Posterior vena cava (tissue), 2 donors: ENCODE data around the gene SMIM43. TPM values are rescaled to one million over a fixed set of nuclear protein-coding genes. Genes with fewer than 3 reads are reported as not detected.
"Not testable (repeated sequence)": the region's sequence is repeated elsewhere in the genome, so short reads cannot be mapped to it uniquely, and the experiment has no call there.

ENCODE experiments used
- DNase-seq: peaks from one replicate; pipeline ENCODE4 v3.0.0-alpha.2; 2020; ENCODE audit warnings: low spot score
- intact Hi-C, 2 donors: fragments of 100-400 bp; cut with DNase I; formaldehyde crosslinking; loops; one replicate each; pipeline versions ENCODE4 v1.14.1 to v1.14.2; 2022 to 2023
- total RNA-seq, 2 donors: library from RNA; stranded (reverse); fragmentation: NEBNext Ultra II Directional; extraction: Animal tissue kit (Norgen Biotek cat#: 25700); gene quantifications; one replicate each; pipeline ENCODE4 v1.2.1, GENCODE V29; 2021
- donor health status: DM: yes; HTN: yes; CAD: no.
- donor health status: DM: yes; HTN: yes; CAD: no.

SMIM43 gene
- total RNA-seq, 2 donors from 2014 or later, result not detected

- intact Hi-C loops, result loop anchor here (5.0 to 10.0 kb wide), 2 partner anchors 365 to 367 kb away; no protein-coding TSS in a partner anchor
- no peak for DNase-seq
These were observed 25.4 kb downstream of the SMIM43 start for GRCh38 chr4:121739575-121739974.

- DNase-seq, result no peak
- intact Hi-C loops, result loop anchor here (5.0 to 10.0 kb wide), 2 partner anchors 364 to 367 kb away; no protein-coding TSS in a partner anchor
These were observed 26.0 kb downstream of the SMIM43 start for GRCh38 chr4:121738780-121739535.

DNA sequence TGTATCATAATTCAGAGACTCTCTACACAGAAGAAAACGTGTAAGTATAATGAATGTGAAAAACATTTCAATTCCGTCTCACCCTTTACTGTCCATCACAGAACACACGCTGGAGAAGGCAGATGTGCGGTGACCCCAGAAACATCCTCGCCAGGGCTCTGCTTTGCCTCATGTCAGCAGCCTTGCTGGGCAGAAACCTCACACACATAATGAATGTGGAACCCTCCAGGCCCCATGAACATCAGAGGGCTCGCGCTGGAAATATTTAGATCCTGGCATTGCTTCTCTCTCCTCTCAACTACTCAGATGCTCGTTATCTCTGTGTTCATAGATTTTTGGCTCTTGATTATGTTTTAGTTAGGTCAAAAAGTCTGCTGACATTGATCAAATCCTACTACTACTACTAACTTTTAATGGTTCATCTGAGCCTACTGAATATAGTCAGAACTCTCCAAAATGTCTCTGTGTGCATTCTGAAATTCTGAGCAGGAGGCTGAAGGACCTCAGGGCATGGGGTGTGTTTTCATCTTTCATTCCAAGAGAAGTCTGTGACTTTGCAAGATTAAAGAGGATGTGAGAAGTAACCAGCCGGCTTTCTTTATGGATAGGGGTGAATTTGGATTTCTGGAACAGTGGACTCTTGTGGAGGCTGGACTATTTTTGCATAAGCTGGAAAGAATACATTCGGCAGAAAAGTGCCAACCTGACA lies 27.0 kb downstream of the SMIM43 start:
- intact Hi-C loops, result loop anchor here (5.0 to 10.0 kb wide), 2 partner anchors 363 to 366 kb away; no protein-coding TSS in a partner anchor
- DNase-seq, result no peak

- no peak for DNase-seq
- intact Hi-C loops, result loop anchor here (5.0 to 10.0 kb wide), 2 partner anchors 362 to 365 kb away; no protein-coding TSS in a partner anchor
These were observed 28.1 kb downstream of the SMIM43 start for GRCh38 chr4:121736735-121737351.

GRCh38 chr4:121734571-121734970 lies 30.4 kb downstream of the SMIM43 start:
- intact Hi-C loops, result loop anchor here in 1 of 2 donors (10.0 kb wide), 1 partner anchor 360 kb away; no protein-coding TSS in a partner anchor
- no peak for DNase-seq

DNA sequence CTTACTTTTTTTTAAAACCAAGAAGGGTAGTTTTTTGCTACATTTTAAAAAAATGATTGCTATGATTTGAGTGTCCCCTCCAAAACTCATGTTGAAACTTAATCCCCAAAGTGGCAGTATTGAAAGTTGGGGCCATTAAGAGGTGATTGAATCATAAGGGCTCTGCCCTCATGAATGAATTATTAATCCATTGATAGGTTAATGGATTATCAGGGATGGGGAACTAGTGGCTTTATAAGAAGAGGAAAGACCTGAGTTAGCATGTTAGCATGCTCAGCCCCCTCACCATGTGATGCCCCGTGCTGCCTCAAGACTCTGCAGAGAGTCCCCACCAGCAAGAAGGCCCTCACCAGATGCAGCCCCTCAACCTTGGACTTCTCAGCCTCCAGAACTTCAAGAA lies 31.0 kb downstream of the SMIM43 start:
- no peak for DNase-seq
- intact Hi-C loops, result loop anchor here in 1 of 2 donors (10.0 kb wide), 1 partner anchor 359 kb away; no protein-coding TSS in a partner anchor

GRCh38 chr4:121729753-121730152 lies 35.2 kb downstream of the SMIM43 start:
- intact Hi-C loops, result loop anchor here in 1 of 2 donors (10.0 kb wide), 1 partner anchor 355 kb away; no protein-coding TSS in a partner anchor

GRCh38 chr4:121728798-121729226 lies 36.2 kb downstream of the SMIM43 start:
- DNase-seq, result no peak
- intact Hi-C loops, result no loop called here

More at GRCh38 chr4:121729753-121730152, 35.2 kb downstream of the SMIM43 start:
- DNase-seq, result not testable (repeated sequence)

DNA sequence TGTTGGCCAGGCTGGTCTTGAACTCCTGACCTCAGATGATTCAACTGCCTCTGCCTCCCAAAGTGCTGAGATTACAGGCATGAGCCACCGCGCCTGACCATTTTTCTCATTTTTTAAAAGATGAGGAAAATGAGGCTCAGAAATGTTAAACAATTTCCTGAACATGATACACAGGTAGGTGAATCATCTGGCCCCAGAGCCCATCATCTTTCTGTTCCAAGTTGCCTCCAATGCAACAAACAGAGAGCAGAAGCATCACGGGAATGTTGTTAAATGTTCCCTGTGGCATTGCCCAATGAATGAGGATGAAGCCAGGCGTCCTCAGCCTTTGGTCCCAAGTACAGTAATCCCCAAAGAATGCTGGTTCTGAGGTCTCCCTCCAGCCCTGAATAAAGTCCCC lies 36.9 kb downstream of the SMIM43 start:
- DNase-seq, result no peak
- intact Hi-C loops, result no loop called here

DNA sequence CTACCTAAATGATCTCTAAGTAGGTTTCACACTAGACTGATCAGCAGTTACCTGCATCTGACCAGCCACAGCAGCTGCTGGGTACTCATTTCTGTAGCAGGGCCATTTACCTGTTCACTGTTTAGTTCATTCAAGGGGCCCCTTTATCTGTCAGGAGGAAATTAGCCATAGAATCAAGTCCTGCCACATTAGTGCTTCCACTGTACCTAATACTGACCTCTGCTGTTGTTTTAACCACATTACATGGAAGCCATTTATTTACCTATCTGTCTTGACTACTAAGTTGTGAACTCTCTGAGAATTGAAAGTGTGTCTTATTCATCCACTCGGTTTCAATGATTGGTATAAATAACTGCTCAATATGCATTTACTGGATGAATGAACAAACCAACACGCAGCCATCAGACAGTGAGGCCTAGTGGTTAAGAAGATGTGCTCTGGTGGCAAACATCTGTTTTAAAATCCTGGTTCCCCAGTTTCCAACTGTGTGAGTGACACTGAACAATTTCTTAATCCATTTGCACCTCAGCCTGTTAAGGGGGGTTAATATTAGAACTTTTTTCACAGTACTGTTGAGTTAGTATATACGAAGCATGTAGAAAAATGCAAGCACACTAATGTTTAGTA lies 38.2 kb downstream of the SMIM43 start:
- no peak for DNase-seq
- intact Hi-C loops, result no loop called here

DNA sequence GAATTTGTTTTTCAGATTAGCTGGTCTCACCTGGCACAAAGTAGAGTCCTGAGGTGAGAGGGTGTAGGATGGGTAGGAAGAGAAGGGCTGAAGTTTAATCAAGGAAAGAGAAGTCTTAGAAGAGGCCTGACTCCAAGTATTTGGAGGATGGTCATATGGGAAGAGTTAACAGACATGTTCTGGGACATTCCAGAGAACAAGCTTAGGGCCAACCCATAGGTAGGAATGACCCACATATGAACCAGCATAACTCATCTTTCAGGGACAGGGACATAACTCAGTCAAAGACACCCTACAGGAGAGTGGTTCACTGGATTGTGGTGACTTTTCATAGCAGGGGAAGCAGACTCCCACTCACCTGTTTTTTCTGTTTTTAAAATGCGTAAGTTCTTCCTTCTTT lies 40.3 kb downstream of the SMIM43 start:
- DNase-seq, result no peak
- intact Hi-C loops, result no loop called here

DNA sequence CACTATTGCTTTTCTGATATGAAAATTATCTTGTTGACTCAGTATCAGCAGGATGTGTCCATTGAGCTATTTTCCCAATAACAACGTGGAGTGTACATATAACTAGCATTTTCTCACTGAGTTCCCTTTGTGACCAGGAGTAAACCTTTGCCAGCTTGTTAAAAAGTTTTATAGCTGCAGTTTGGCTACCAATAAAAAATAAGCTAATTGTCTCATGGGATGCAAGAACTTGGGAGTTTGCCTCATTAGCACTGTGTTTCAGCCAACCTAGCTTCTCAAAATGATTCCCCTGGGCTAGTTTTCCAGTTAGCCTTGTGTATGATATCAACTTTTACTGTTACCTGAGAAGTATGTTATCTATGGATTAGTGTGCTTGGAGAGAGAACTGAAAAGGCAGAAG lies 43.3 kb downstream of the SMIM43 start:
- DNase-seq, result no peak
- intact Hi-C loops, result no loop called here

GRCh38 chr4:121720109-121720508 lies 44.9 kb downstream of the SMIM43 start:
- DNase-seq, result no peak
- intact Hi-C loops, result no loop called here

GRCh38 chr4:121717680-121718237 lies 47.2 kb downstream of the SMIM43 start:
- no peak for DNase-seq
- intact Hi-C loops, result no loop called here

DNA sequence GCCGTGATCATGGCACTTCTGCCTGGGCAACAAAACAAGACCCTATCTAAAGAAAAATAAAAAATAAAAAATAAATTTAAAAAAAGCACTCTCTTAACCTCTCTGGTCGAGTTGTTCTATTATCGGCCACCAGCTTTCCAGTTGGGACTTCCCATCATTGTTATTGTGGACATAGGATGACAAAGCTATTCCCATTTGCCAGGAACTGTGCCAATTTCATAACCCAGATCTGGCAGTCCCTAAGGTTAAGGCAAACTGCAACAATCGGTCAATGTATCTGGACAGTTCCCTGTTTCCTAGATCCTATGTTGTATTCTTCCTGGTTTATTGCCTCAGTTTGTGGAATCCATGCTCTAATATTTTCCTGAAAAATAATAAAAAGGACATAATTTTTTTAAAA lies 50.4 kb downstream of the SMIM43 start:
- intact Hi-C loops, result no loop called here
- DNase-seq, result no peak

GRCh38 chr4:121712783-121713182 lies 52.2 kb downstream of the SMIM43 start:
- DNase-seq, result no peak
- intact Hi-C loops, result no loop called here

- intact Hi-C loops, result no loop called here
- DNase-seq, result no peak
These were observed 52.8 kb downstream of the SMIM43 start for GRCh38 chr4:121712001-121712651.

GRCh38 chr4:121711263-121712000 lies 53.5 kb downstream of the SMIM43 start:
- peak; percentile 97 for DNase-seq
- intact Hi-C loops, result no loop called here
